HEK293 (cell line): Measurements from ENCODE around the gene DNAH1.

Experiments used
- CTCF ChIP-seq: fragments of 450-650 bp; formaldehyde crosslinking; IDR thresholded peaks from 2 replicates; pipeline ENCODE4 v1.5.1; 2016; ENCODE audit warnings: missing biosample characterization, missing genetic modification characterization
- KLF16 ChIP-seq: fragments of 450-650 bp; formaldehyde crosslinking; IDR thresholded peaks from 2 replicates; pipeline ENCODE4 v1.5.1; 2017; ENCODE audit warnings: missing biosample characterization, missing genetic modification characterization

- TF ChIP-seq CTCF (tag by site-specific recombination) = no peak
- no peak for TF ChIP-seq KLF16 (tag by site-specific recombination)
Observed at GRCh38 chr3:52397676-52398399, 81.7 kb downstream of the DNAH1 start.
